ENCODE measurements around the gene MYB.

The MYB gene

DNA sequence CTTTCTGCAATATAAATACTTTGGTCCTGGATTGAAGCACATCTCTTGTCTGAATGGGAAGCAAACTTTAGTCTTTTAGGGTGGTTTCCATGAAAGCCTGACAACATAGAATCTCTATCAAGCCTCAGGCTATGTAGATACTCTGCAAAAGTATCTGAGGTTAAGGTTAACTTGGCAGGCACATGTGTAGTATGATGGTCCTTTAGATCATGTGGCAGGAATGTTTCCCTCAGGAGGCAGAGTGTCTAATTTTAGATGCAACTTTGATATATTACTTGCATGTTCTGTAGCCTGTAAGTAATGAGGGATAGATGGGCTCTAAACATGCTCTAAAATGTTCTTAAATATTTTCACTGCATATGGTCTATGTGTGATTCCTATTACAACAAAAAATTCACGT lies 8.2 kb downstream of the MYB start:
- no peak for DNase-seq (ENCODE audit: low spot score)

DNA sequence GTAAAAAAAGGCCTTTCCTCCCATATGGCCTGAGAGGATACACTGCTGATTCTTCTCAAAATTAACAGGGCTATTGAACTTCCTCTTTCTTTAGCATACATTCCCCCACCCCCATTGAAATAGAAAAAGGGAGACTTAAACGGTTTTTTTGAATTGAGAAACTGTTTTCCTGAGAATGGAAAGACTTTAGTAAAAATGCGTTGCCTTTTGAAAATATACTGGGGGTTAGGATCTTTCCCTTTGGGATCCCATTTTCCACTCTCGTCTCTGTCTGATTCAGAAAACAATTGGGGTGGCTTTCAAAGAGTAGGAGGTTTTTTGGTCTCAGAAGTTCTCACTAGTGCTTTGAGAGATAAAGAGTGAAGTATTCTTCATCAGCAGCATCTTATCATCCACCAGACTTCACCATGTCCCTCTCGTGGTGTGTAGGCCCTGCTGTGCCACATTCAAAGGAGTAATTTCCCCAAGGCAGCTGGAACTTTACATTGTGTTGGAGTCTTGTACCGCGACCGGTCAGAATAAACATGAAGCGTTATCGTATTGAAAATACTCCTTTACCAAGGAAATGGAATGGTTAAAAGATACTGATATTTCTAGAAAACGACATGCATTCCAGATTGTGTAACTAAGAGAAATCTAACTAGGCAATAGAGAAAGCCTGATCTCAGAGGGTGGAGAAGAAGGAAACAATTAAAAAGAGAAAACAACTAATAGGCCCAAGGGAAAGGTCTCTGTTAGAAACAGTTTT lies 10.6 kb downstream of the MYB start:
- DNase-seq (ENCODE audit: low spot score): no peak

DNA sequence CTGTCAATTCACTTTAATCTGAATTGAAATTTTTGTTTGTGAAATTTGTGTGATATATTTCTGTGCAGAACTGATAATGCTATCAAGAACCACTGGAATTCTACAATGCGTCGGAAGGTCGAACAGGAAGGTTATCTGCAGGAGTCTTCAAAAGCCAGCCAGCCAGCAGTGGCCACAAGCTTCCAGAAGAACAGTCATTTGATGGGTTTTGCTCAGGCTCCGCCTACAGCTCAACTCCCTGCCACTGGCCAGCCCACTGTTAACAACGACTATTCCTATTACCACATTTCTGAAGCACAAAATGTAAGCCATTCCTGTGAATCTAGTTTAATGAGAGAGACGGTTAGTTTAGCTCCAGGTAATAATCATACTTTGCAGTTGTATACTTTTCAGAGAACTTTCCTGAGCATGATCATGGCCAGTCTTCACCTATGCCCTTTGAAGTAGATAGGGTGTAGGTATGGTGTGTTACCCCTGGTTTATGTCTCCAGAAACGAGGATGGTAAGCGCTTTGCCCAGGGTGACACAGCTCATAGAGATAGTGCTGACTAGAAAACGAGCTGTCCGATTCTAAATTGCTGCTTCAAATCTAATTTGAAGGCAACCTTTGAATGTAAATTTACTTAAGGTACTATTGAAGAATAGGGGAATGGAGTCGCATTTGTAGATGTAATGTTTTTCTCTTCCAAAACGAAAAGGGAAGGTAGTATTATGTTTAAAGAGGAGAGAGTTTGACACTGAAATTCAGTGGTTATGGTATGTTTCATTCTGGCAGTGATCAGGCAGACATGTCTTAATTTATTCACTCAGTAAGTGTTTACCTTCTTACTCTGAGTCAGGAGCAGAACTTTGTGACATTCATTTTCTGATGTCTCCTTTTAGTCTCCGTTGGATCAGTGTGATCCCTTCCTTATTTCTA lies 11.4 kb downstream of the MYB start:
- no peak for DNase-seq (ENCODE audit: low spot score)

DNA sequence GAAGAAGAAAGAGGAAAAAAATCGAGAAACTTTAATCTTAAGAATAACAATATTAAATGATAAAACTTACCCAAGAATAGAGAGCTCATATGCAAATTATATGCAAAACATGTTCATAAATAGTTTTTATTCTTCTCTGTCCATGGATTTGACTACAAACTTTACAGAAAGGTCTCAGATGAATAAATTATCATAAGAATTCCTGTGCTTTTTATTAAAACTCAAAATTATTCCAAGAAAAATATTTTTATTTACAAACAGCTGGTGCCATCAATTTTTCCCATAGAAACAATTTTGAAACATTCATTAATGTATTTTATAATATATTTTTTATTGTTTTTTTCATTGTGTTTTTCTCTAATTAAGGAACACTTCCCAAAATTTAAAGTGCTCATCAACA lies 12.1 kb downstream of the MYB start:
- no peak for DNase-seq (ENCODE audit: low spot score)

DNA sequence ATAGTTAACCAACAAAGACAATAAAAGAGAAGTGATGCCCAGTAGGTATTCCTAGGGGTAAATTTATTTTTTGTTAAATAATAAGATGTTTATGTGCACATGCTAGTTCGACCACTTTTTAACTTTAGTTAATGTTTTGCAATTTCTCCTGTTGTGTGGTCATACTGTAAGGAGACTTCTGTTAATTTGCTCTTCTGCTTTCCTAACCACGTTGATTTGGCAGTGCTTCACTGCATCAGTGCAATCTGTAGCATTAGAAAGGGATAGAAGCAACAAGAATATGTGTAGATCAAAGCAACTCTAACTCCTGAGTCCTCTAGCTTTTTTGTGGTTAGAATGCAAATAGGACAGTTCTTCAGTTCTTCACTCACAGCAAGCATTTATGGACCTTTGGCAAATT lies 13.9 kb downstream of the MYB start:
- DNase-seq (ENCODE audit: low spot score): no peak

DNA sequence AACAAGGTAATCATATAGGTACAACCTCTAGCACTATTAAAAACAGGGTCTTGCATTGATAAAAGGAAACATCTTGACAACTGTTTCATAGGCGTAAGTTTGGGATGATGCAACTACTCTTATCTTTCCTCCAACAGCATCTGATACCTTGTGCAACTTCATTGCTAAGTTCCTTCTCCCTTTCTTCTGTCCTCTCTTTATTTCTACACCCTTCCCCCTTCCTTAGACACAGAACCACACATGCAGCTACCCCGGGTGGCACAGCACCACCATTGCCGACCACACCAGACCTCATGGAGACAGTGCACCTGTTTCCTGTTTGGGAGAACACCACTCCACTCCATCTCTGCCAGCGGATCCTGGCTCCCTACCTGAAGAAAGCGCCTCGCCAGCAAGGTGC lies 14.4 kb downstream of the MYB start:
- no peak for DNase-seq (ENCODE audit: low spot score)

DNA sequence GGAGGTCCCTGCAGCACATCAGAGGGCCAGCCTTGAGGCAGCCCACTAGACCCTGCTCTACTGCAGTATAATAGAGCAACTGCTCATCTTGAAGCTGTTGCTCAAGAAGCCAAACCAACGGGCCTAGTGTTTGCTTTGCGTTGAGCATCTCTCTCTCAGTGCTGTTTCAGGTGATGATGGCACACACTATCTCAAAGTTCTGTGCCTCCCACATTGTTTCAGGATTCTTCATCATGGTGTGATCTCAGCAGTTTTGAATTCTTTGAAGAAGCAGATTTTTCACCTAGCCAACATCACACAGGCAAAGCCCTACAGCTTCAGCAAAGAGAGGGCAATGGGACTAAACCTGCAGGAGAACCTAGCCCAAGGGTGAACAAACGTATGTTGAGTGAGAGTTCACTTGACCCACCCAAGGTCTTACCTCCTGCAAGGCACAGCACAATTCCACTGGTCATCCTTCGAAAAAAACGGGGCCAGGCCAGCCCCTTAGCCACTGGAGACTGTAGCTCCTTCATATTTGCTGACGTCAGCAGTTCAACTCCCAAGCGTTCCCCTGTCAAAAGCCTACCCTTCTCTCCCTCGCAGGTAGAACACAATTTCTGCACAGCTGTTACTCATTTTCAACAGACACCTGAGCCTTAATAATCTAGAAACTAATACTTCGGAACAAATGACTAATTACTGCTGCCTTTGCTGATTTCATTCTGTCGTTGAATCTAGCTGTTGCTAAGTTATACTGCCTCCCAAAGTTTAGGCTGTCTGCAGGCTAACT lies 15.8 kb downstream of the MYB start:
- DNase-seq (ENCODE audit: low spot score): no peak

DNA sequence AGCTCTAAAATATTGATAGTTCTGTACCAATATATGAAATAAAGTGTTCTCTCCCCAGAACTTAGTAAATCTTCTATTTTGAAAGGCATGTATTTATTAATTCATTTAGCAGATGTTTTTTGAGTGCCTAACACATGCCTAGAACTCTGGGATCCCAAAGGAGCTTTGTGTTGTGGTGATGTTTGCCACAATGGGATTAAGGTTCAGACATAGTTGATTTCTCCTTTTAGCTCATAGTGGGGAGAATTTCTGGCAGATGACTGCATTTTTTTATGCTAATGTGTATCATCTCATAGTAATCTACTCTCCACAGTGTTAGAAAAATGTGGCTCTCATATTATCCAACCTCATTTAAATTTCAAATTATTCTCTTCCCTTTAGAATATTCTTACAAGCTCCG lies 21.7 kb downstream of the MYB start:
- DNase-seq (ENCODE audit: low spot score): no peak

DNA sequence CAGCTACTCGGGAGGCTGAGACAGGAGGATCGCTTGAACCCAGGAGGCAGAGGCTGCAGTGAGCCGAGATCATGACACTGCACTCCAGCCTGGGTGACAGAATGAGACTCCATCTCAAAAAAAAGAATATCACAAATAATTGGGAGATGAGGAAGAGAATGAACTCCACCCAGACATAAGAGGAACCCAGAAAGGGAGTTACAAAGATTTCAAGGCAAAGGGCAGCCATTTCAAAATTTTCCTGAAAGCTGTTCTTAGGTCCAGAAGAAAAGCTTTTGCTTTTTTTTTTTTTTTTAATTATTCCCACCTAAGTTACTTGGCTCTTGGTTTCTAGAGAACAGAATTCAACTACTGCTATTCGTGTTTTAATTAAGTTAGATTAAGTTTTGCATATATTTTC lies 23.8 kb downstream of the MYB start:
- no peak for DNase-seq (ENCODE audit: low spot score)

DNA sequence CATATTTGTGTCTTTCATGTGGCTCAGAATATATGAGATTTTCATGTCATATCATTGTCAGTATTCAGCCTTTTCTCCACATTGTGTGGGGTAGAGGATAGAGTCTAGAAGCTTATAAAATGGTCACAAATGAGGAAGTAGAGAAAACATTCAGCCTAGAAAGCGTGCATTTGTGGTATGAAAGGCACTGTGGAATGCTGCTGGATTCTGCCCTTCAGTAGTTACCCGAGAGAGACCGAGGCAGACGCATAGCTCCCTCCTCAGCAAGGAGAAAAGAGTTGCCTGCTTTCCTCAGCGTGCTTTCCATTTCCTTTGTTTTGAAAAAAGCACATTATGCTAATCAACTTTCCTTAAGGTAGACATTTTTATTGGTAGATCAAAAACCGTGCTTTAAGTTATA lies 28.7 kb downstream of the MYB start:
- DNase-seq (ENCODE audit: low spot score): no peak

DNA sequence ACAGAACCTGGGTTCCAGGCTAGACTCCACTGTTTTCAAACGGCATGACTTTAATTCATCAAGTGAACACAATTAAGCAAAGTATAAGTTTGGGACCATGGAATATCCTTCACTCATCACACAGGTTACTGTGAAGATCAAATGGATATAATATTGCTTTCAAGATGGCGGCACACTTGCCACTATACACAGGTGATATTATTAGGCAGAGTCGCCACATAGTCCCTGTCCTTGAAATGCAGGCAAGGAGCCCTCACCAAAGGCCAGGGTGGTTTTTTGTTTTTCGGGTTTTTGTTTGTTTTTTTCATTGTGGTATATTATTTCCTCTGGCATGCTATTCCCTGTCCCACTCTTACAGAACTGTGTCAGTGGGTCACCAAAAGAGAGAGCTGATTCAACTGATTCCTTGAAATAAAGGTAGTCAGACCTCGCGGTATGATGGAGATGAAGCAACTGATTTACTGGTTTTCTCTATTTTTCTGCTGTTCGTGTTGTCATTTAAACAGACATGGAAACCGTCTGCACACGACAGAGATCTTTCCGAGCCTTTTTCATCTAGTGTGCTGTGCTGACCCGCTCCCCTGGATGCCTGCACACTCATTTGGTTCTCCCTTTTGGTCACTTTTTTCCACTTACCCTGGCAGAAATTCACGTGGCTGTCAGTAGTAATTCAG lies 29.7 kb downstream of the MYB start:
- no peak for DNase-seq (ENCODE audit: low spot score)

DNA sequence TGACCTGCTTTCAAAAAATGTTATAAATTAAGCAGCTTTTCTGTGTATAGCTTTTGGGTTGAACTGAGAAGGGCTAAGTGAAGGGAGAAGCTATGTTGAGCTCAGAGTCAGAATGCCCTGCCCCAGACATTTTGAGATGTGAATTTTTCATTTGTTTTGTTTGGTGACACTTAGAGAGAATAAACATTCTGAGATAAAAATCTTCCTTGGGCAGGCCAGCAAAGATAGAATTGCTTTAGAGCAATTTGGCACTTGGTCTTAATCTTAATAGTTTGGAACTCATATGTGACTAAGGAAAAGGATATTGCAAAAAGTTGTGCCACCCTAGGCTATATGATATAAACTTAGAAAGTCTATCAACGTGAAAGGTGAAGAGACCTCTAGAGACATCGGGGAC lies 30.2 kb downstream of the MYB start:
- no peak for DNase-seq (ENCODE audit: low spot score)

DNA sequence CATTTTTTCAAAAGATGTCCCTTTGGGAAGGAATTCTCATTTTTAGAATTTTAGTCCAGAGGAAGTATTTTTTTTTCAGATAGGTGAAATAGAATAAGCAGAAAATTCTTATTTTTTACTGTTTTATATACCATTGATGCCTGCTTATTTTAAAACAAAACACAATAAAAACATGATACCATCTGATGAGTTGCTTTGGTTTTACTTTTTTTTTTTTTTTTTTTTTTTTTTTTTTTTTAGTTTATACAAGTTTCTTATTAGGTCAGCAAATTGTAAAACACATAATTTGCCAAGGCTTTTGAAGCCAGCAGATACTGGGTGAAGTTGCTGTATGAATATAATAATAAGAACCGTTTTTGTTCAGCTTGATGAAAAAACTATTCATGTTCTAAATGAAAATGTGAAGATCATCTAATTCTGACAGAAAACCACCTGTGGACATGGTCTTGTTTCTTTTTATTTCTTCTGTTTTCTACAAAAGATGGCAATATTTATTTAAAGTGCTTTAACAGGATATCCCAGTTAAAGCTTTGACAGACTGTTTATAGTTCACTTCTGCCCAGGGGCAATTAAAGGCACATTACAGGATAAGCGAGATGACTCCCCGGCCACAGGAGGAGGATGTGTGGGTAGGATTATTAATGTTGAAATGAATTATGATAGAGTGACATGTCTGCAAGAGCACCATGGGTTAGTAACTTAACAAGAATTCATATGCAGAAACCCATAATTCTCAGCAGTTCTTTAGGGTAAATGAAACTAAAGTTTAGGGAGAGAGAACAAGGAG lies 31.1 kb downstream of the MYB start:
- DNase-seq (ENCODE audit: low spot score): no peak

DNA sequence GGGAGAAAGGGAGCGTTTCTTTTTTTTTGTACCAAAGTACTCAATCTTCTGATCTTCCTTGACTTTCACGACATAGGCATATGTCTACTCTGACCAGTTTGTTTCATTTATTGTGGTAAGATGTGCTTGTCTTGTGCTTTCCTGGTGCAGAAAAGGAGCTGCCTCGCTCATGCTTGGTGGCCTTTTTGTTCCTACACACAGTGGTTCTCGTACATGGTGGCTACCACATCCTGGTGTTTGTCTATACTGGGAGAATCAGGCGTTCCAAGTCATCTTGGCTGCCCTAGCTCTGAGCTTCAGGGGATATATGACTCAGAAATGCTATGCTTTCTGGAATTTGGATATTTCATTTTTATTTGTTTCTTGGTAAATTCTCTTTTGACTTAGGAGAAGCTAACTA lies 31.8 kb downstream of the MYB start:
- no peak for DNase-seq (ENCODE audit: low spot score)

DNA sequence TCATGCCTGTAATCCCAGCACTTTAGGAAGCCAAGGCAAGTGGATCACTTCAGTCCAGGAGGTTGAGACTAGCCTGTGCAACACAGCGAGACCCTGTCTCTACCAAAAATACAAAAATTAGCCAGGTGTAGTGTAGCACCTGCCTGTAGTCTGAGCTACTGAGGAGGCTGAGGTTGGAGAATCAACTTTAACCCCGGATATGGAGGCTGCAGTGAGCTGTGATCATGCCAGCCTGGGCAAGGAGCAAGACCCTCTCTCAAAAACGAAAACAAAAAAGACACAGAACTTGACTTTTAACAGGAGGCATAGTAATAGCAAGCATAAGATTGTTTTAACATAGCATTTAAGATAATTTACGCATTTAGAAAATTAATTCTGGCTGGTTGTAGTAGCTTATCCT lies 32.5 kb downstream of the MYB start:
- DNase-seq (ENCODE audit: low spot score): no peak

DNA sequence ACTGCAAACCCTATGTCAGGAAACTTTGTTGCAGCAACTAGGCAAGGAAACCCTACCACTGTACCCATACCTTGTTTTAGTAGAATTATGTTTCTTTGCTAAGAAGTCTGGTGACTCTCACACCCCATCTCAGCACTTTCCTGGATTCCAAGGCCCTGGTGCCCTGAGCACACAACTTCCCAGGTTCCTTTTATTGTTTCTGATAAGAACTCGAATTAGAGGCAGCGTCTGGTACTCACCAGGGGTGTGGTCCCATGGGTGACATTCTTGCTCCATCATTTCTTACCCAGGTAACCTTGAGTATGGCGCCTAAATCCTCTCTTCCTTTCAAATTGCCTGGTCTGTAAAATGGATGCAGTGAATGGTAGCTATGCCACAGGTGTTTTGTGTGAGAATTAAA lies 34.1 kb downstream of the MYB start:
- DNase-seq (ENCODE audit: low spot score): no peak

DNA sequence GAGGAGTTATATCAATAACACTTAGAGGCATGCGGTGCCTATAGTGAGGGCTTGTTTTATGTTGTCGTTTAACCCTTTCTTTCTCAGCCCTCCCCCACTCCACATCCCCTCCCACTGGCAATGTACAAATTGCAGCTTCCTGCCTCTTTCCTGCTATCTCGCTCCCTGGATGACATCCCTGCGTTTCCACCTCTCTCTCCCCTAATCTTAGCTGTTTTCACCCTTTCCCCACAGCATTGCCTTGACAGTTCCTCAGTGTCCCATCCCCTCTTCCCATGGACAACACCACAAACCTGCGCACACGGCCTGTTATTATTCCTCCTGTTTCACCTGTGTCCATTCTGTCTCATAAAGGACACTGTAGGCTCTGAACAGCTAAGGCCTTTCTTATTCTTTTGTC lies 34.5 kb downstream of the MYB start:
- DNase-seq (ENCODE audit: low spot score): no peak

DNA sequence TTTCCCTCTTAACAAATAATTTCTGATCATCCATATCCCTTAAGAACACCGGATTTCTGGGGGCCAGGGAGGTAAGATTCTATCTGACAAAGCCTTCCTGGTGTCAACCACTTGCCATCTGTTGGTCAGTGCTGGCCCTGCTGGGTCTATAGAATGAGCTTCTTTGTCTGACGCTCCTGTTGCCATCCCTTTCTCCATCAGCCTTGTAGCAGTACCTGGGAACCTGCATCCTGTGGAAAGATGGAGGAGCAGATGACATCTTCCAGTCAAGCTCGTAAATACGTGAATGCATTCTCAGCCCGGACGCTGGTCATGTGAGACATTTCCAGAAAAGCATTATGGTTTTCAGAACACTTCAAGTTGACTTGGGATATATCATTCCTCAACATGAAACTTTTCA lies 36.6 kb downstream of the MYB start:
- DNase-seq (ENCODE audit: low spot score): no peak

DNA sequence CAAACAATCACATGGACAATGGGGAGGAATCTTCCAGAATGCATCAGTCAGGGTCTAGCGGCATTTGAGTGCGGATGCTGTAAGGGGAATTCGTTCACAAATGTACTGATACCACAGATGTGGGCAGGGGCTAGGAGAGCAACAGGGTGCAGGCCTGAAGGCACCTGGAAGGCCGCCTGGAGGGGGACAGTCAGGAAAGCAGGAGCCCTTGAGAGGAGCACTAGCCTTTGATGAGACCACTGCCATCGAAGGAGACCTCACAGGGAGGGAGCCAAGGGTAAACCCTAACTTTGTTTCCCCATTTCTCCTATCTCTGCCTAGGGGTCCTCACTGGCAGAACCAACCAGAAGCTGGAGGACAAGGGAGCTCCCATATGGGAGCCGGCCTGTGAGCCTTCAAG lies 38.2 kb downstream of the MYB start:
- no peak for DNase-seq (ENCODE audit: low spot score)

DNA sequence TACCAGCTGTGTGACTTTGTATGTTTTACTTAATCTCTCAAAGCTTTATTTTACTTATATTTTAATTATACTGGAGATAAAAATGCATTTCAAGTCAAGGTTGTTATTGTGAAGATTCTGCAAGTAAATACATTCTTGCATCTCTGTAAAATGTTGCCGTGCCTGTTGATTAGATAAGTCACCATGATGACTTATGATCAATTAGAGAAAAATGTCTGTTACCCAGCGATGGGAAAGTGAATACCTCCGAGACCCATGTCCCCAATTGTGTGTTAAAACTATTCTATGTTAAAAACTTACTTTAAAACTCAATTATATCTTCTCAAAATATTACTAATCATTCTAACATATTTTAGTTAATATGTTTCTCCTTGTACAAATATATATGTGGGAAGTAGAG lies 39.9 kb downstream of the MYB start:
- no peak for DNase-seq (ENCODE audit: low spot score)

DNA sequence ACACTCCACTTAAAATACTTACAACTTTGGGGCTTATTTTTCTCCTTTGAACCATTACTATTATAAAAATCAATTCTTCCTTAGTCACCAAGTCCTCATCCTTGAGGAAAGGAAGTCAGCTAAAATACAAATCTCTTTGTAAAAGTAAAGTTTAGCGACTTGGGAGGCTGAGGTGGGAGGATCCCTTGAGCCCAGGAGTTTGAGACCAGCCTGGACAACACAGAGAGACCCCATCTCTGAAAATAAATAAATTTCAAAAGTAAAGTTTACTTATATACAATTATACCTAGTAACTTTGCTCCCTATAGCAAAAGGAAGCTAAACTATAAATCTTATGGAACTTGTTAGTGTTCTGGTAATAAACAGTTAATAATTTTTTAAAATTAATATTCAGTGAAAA lies 40.4 kb downstream of the MYB start:
- no peak for DNase-seq (ENCODE audit: low spot score)

DNA sequence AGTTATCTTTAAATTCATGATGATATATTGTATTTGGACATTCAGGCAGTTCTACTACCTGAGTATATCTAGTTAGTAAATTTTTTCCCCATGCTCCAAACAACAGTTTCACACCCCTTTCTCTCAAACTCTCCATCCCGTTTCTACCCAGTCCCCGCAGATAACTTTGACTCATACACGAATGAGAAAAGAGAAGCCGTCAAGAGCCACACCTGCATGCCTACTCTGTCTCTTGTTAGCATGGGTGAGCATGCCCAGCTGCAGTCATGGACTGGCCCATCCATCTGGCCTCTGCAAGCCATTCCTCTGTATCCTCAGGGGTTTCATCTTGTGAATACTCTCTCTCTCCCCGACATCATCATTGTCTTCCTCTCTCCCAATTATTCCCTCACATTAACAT lies 41.5 kb downstream of the MYB start:
- DNase-seq (ENCODE audit: low spot score): no peak

Data from HuH-7.5 (cell line).